Measurements from ENCODE around the gene LIN28B.

- no peak for TF ChIP-seq CTCF (IDR thresholded peaks at IDR 0.05 in 2 of 3, conservative IDR thresholded peaks at IDR 0.05 in 1 of 3; ENCODE audit: borderline replicate concordance in 1 of 3, insufficient read depth in 1 of 3, low read depth in 2 of 3, low read length in 2 of 3)
- no peak for TF ChIP-seq EZH2 (IDR thresholded peaks at IDR 0.05)
- no peak for TF ChIP-seq ATF3 (IDR thresholded peaks at IDR 0.05)
- TF ChIP-seq ZNF274 (IDR thresholded peaks at IDR 0.05; ENCODE audit: low read depth, low read length) = no peak
- no peak for TF ChIP-seq EZH2phosphoT487 (IDR thresholded peaks at IDR 0.05; ENCODE audit: borderline replicate concordance)
- no peak for TF ChIP-seq ZFX (IDR thresholded peaks at IDR 0.05)
- TF ChIP-seq POLR2A (IDR thresholded peaks at IDR 0.05; ENCODE audit: borderline replicate concordance, extremely low read depth, insufficient read depth, insufficient read length) = no peak
- TF ChIP-seq YY1 (IDR thresholded peaks at IDR 0.05; ENCODE audit: extremely low read depth, insufficient replicate concordance, low read depth, low read length) = no peak
- no peak for TF ChIP-seq SRF (IDR thresholded peaks at IDR 0.05; ENCODE audit: low read depth)
- no peak for TF ChIP-seq POLR2AphosphoS5 (IDR thresholded peaks at IDR 0.05; ENCODE audit: low read depth, low read length)
- TF ChIP-seq EGR1 (IDR thresholded peaks at IDR 0.05; ENCODE audit: low read depth) = no peak
- no peak for TF ChIP-seq SP1 (IDR thresholded peaks at IDR 0.05; ENCODE audit: low read depth)
- TF ChIP-seq REST (IDR thresholded peaks at IDR 0.05; ENCODE audit: low read depth) = no peak
- TF ChIP-seq ZBTB33 (IDR thresholded peaks at IDR 0.05; ENCODE audit: extremely low read depth, insufficient replicate concordance, low read length) = no peak
These were observed 109.9 kb downstream of the LIN28B start for GRCh38 chr6:105066836-105067235.

All from HCT116 (cell line).